GM23338 (cell line): Measurements from ENCODE around the gene PPP2R1B. TPM values are rescaled to one million over a fixed set of nuclear protein-coding genes. Genes with fewer than 3 reads are reported as not detected.

Source experiments
- ATAC-seq: fragments of 200-7000 bp; cut with Tn5 transposase; 3 replicates; pipeline ENCODE4 v1.9.1; 2020
- DNase-seq: peaks from one replicate; pipeline ENCODE4 v3.0.0-alpha.2; 2015; ENCODE audit warnings: low spot score
- H2AFZ ChIP-seq: fragments of 200-600 bp; sonication (generic); 2 replicates; pipeline ENCODE4 v1.8.0; 2016; ENCODE audit warnings: antibody characterized with exemption, mild to moderate bottlenecking, moderate library complexity
- H3F3A ChIP-seq: fragments of 200-600 bp; sonication (generic); replicated peaks from 2 replicates; pipeline ENCODE4 v1.8.0; 2017; ENCODE audit warnings: antibody characterized with exemption, mixed run types, low read depth
- H3K27ac ChIP-seq: fragments of 200-600 bp; sonication (generic); 2 replicates; pipeline ENCODE4 v1.6.1; 2016; ENCODE audit warnings: low read depth
- H3K27me3 ChIP-seq: fragments of 200-600 bp; sonication (generic); 2 replicates; pipeline ENCODE4 v1.8.0; 2016; ENCODE audit warnings: mild to moderate bottlenecking, mixed run types, moderate library complexity; ENCODE audit not compliant: insufficient read depth
- H3K36me3 ChIP-seq: fragments of 200-600 bp; sonication (generic); 2 replicates; pipeline ENCODE4 v1.8.0; 2016; ENCODE audit warnings: mild to moderate bottlenecking; ENCODE audit not compliant: insufficient read depth
- H3K4me1 ChIP-seq: fragments of 200-600 bp; sonication (generic); 2 replicates; pipeline ENCODE4 v1.8.0; 2016; ENCODE audit warnings: mild to moderate bottlenecking, moderate library complexity; ENCODE audit not compliant: insufficient read depth
- H3K4me2 ChIP-seq: fragments of 200-600 bp; sonication (generic); 2 replicates; pipeline ENCODE4 v1.7.1; 2017; ENCODE audit warnings: mixed run types
- H3K4me3 ChIP-seq: fragments of 200-600 bp; sonication (generic); 2 replicates; pipeline ENCODE4 v1.6.1; 2016; ENCODE audit warnings: mixed run types
- H3K79me2 ChIP-seq: fragments of 200-600 bp; sonication (generic); replicated peaks from 2 replicates; pipeline ENCODE4 v1.8.0; 2017; ENCODE audit warnings: mild to moderate bottlenecking; ENCODE audit not compliant: insufficient read depth
- H3K9me2 ChIP-seq: fragments of 200-600 bp; sonication (generic); 2 replicates; pipeline ENCODE4 v1.8.0; 2017; ENCODE audit not compliant: insufficient read depth
- H4K20me1 ChIP-seq: fragments of 200-600 bp; sonication (generic); replicated peaks from 2 replicates; pipeline ENCODE4 v1.8.0; 2017; ENCODE audit warnings: mild to moderate bottlenecking; ENCODE audit not compliant: insufficient read depth
- H3K27ac Mint-ChIP-seq: 2 replicates; pipeline ENCODE4 v1.8.0; 2020; ENCODE audit warnings: inconsistent platforms, mild to moderate bottlenecking, moderate library complexity, mixed read lengths
- H3K27me3 Mint-ChIP-seq: 3 replicates; pipeline ENCODE4 v1.8.0; 2022; ENCODE audit warnings: low read depth, mild to moderate bottlenecking, moderate library complexity, mixed read lengths, inconsistent platforms; ENCODE audit not compliant: insufficient read depth, poor library complexity
- H3K36me3 Mint-ChIP-seq: 3 replicates; pipeline ENCODE4 v1.8.0; 2021; ENCODE audit warnings: low read depth, mild to moderate bottlenecking, inconsistent platforms, moderate library complexity, mixed read lengths
- H3K4me1 Mint-ChIP-seq: 3 replicates; pipeline ENCODE4 v1.8.0; 2020; ENCODE audit warnings: mild to moderate bottlenecking, inconsistent platforms, mixed read lengths
- H3K4me3 Mint-ChIP-seq: 3 replicates; pipeline ENCODE4 v1.8.0; 2021; ENCODE audit warnings: moderate library complexity, mild to moderate bottlenecking, inconsistent platforms, mixed read lengths
- H3K9me3 Mint-ChIP-seq: 3 replicates; pipeline ENCODE4 v1.8.0; 2020; ENCODE audit warnings: moderate library complexity, mild to moderate bottlenecking, inconsistent platforms, mixed read lengths
- CREB1 ChIP-seq: fragments of 250-450 bp; sonication (Bioruptor Pico); IDR thresholded peaks from 2 replicates; pipeline ENCODE4 v1.5.0; 2020; ENCODE audit warnings: low read depth, mild to moderate bottlenecking, moderate library complexity
- CTCF ChIP-seq, 2 experiments: fragments of 200-600 bp in 1 of 2; sonication (generic) in 1 of 2; conservative IDR thresholded peaks; 2 replicates each; pipeline versions ENCODE4 v1.5.1 to v1.6.1; 2016 to 2017; ENCODE audit warnings: antibody characterized with exemption in 2 of 2, low read depth in 2 of 2, mild to moderate bottlenecking in 2 of 2, moderate library complexity in 1 of 2
- ETS1 ChIP-seq: IDR thresholded peaks from 2 replicates; pipeline ENCODE4 v1.6.1; 2016; ENCODE audit warnings: antibody characterized with exemption
- EZH2 ChIP-seq: fragments of 200-600 bp; sonication (generic); IDR thresholded peaks from one replicate; pipeline ENCODE4 v1.8.0; 2017; ENCODE audit warnings: antibody characterized with exemption, mild to moderate bottlenecking, low read depth; ENCODE audit not compliant: unreplicated experiment
- EZH2phosphoT487 ChIP-seq: fragments of 200-600 bp; sonication (generic); IDR thresholded peaks from one replicate; pipeline ENCODE4 v1.8.1; 2018; ENCODE audit warnings: antibody characterized with exemption; ENCODE audit not compliant: unreplicated experiment
- JUNB ChIP-seq: IDR thresholded peaks from one replicate; pipeline ENCODE4 v1.6.1; 2016; ENCODE audit warnings: antibody characterized with exemption; ENCODE audit not compliant: unreplicated experiment
- NANOG ChIP-seq: IDR thresholded peaks from 2 replicates; pipeline ENCODE4 v1.6.1; 2016; ENCODE audit warnings: antibody characterized with exemption, borderline replicate concordance
- POLR2AphosphoS5 ChIP-seq: IDR thresholded peaks from 2 replicates; pipeline ENCODE4 v1.6.1; 2016; ENCODE audit warnings: antibody characterized with exemption, low read depth
- REST ChIP-seq: IDR thresholded peaks from one replicate; pipeline ENCODE4 v1.6.1; 2018; ENCODE audit warnings: antibody characterized with exemption; ENCODE audit not compliant: unreplicated experiment
- STAT1 ChIP-seq: IDR thresholded peaks from one replicate; pipeline ENCODE4 v1.6.1; 2016; ENCODE audit warnings: antibody characterized with exemption; ENCODE audit not compliant: unreplicated experiment
- ZNF114 ChIP-seq: fragments of 250-450 bp; sonication (Bioruptor Pico); IDR thresholded peaks from 2 replicates; pipeline ENCODE4 v1.5.0; 2020; ENCODE audit warnings: mild to moderate bottlenecking, moderate library complexity
- ZNF331 ChIP-seq: fragments of 250-450 bp; sonication (Bioruptor Pico); IDR thresholded peaks from 2 replicates; pipeline ENCODE4 v1.5.0; 2020; ENCODE audit warnings: low read depth, mild to moderate bottlenecking, moderate library complexity
- polyA plus RNA-seq: library from polyadenylated mRNA; unstranded; fragments of >200 nt; fragmentation: Nextera tagmentation; extraction: Ambion mirVana; gene quantifications from 2 replicates; pipeline ENCODE4 v1.2.1, GENCODE V29; 2016
- total RNA-seq: library from RNA; depleted of rRNA; stranded (reverse); fragments of >200 nt; shearing (Covaris generic); gene quantifications from 2 replicates; pipeline ENCODE4 v1.2.3, GENCODE V29; 2014
- TF ChIP-seq, protein P1 (sequence below): fragments of 250-450 bp; sonication (Bioruptor Pico); IDR thresholded peaks from 2 replicates; pipeline ENCODE4 v1.5.0; 2020; ENCODE audit warnings: mild to moderate bottlenecking, moderate library complexity

The PPP2R1B gene
- total and polyA plus RNA-seq, 2 experiments from 2014 or later: 18.5 to 82.0 TPM

DNA sequence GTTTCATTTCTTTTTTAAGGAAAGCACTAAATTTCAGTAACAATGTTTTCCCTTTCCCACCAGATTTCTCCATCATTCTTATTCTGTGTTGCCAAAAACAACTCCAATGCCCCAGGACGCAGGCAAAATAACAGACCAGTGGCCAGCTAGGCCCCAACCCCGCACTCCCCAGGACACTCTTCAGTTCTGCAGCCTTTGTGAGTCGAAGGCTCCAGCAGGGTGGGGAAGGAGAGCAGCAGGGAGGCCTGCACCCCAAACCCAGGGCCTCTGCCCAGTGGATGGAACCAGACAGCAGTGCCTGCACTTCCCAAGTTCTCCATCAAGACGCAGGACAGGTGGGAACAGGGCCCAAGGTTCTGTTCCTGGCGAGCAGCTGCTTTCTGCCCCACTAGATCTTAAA is 34.4 kb downstream of the PPP2R1B start:
- H3K27me3 ChIP-seq: no peaks in the 10 kb centered on the region
- no peaks in the 10 kb centered on the region for H3F3A ChIP-seq
- H3K27ac ChIP-seq: no peak overlapping the region
- no peaks in the 10 kb centered on the region for H3K36me3 ChIP-seq
- no peak overlapping the region for H3K4me3 ChIP-seq
- Mint-ChIP-seq H3K27me3 (peaks cover 7% of the 10 kb centered on the region), H3K27ac (no peak overlapping the region; the same call in 1 of the 2 replicates), H3K9me3 (no peaks in the 10 kb centered on the region), H3K4me1 (peaks cover 18% of the 10 kb centered on the region), H3K36me3 (peaks cover 15% of the 10 kb centered on the region; the same call in 2 of the 3 replicates), H3K4me3 (no peak overlapping the region)
- H2AFZ ChIP-seq: no peak overlapping the region
- ATAC-seq (peak; percentile 13), DNase-seq (no peak)
- H3K4me1 ChIP-seq: no peaks in the 10 kb centered on the region
- H4K20me1 ChIP-seq: no peaks in the 10 kb centered on the region
- no peaks in the 10 kb centered on the region for H3K79me2 ChIP-seq
- H3K4me2 ChIP-seq: no peak overlapping the region
- no peaks in the 10 kb centered on the region for H3K9me2 ChIP-seq
- TF ChIP-seq EZH2 (no peak), EZH2phosphoT487 (no peak), CTCF (conservative IDR thresholded peaks at IDR 0.05; ENCODE audit: low read depth in 2 of 2) (no peak), ETS1 (no peak), ZNF114 (no peak), REST (no peak), NANOG (no peak), CREB1 (no peak), JUNB (no peak), STAT1 (no peak), ZNF331 (CRISPR knock-in tag) (no peak), POLR2AphosphoS5 (no peak)
- TF ChIP-seq, protein P1, sequence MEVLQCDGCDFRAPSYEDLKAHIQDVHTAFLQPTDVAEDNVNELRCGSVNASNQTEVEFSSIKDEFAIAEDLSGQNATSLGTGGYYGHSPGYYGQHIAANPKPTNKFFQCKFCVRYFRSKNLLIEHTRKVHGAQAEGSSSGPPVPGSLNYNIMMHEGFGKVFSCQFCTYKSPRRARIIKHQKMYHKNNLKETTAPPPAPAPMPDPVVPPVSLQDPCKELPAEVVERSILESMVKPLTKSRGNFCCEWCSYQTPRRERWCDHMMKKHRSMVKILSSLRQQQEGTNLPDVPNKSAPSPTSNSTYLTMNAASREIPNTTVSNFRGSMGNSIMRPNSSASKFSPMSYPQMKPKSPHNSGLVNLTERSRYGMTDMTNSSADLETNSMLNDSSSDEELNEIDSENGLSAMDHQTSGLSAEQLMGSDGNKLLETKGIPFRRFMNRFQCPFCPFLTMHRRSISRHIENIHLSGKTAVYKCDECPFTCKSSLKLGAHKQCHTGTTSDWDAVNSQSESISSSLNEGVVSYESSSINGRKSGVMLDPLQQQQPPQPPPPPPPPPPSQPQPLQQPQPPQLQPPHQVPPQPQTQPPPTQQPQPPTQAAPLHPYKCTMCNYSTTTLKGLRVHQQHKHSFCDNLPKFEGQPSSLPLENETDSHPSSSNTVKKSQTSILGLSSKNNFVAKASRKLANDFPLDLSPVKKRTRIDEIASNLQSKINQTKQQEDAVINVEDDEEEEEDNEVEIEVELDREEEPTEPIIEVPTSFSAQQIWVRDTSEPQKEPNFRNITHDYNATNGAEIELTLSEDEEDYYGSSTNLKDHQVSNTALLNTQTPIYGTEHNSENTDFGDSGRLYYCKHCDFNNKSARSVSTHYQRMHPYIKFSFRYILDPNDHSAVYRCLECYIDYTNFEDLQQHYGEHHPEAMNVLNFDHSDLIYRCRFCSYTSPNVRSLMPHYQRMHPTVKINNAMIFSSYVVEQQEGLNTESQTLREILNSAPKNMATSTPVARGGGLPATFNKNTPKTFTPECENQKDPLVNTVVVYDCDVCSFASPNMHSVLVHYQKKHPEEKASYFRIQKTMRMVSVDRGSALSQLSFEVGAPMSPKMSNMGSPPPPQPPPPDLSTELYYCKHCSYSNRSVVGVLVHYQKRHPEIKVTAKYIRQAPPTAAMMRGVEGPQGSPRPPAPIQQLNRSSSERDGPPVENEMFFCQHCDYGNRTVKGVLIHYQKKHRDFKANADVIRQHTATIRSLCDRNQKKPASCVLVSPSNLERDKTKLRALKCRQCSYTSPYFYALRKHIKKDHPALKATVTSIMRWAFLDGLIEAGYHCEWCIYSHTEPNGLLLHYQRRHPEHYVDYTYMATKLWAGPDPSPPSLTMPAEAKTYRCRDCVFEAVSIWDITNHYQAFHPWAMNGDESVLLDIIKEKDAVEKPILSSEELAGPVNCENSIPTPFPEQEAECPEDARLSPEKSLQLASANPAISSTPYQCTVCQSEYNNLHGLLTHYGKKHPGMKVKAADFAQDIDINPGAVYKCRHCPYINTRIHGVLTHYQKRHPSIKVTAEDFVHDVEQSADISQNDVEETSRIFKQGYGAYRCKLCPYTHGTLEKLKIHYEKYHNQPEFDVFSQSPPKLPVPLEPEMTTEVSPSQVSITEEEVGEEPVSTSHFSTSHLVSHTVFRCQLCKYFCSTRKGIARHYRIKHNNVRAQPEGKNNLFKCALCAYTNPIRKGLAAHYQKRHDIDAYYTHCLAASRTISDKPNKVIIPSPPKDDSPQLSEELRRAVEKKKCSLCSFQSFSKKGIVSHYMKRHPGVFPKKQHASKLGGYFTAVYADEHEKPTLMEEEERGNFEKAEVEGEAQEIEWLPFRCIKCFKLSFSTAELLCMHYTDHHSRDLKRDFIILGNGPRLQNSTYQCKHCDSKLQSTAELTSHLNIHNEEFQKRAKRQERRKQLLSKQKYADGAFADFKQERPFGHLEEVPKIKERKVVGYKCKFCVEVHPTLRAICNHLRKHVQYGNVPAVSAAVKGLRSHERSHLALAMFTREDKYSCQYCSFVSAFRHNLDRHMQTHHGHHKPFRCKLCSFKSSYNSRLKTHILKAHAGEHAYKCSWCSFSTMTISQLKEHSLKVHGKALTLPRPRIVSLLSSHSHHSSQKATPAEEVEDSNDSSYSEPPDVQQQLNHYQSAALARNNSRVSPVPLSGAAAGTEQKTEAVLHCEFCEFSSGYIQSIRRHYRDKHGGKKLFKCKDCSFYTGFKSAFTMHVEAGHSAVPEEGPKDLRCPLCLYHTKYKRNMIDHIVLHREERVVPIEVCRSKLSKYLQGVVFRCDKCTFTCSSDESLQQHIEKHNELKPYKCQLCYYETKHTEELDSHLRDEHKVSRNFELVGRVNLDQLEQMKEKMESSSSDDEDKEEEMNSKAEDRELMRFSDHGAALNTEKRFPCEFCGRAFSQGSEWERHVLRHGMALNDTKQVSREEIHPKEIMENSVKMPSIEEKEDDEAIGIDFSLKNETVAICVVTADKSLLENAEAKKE (CRISPR knock-in tag): no peak
